ENCODE data around the gene SLC5A1.

DNA sequence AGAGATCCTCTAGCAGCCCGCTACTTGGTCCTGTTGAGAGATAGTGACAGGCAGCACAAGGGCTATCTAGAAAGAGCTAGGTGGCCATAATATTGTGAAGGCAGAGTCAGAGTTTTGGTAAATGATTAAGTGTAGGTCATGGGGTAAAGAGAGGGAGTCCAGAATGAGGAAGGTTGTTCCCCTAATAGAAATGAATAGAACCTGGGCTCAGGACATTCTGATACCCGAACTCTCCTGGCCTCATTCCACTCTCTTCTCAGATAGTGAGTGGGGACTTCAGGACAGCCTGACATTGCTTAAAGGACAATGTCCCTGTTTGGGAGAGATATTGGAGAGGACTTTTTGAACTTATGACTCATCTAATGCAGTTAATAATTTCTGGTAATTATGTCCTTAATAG is 20.6 kb downstream of the SLC5A1 start:
- TF ChIP-seq, protein P1, sequence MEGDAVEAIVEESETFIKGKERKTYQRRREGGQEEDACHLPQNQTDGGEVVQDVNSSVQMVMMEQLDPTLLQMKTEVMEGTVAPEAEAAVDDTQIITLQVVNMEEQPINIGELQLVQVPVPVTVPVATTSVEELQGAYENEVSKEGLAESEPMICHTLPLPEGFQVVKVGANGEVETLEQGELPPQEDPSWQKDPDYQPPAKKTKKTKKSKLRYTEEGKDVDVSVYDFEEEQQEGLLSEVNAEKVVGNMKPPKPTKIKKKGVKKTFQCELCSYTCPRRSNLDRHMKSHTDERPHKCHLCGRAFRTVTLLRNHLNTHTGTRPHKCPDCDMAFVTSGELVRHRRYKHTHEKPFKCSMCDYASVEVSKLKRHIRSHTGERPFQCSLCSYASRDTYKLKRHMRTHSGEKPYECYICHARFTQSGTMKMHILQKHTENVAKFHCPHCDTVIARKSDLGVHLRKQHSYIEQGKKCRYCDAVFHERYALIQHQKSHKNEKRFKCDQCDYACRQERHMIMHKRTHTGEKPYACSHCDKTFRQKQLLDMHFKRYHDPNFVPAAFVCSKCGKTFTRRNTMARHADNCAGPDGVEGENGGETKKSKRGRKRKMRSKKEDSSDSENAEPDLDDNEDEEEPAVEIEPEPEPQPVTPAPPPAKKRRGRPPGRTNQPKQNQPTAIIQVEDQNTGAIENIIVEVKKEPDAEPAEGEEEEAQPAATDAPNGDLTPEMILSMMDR (conservative IDR thresholded peaks at IDR 0.05): no peak
- TF ChIP-seq ZFX (IDR thresholded peaks at IDR 0.05): no peak
